HG02870 (cell line): Measurements from ENCODE around the gene RSPH10B2.
A peak's percentile ranks its signal among the peaks of the same experiment; 100 is the strongest.
"Not testable (repeated sequence)": the region's sequence is repeated elsewhere in the genome, so short reads cannot be mapped to it uniquely, and the experiment has no call there.

Experiments used
- ATAC-seq: cut with Tn5 transposase; IDR thresholded peaks from one replicate; pipeline ENCODE4 v1.9.1; 2021; ENCODE audit warnings: mild to moderate bottlenecking, moderate library complexity; ENCODE audit not compliant: unreplicated experiment

Gene RSPH10B2

DNA sequence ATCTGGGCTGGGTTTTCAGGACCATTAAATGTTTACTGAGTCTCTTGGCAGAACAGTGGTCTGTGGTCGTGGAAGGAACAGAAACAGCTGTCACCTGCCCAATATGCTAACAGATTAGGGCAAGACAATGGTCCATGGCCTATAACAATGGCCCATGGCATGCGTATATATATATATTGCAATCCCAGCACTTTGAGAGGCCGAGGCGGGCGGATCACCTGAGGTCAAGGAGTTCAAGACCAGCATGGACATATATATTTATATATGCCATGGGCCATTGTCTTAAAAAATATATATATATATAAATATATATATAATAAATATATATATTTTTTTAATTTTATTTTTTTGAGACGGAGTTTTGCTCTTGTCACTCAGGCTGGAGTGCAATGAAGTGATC, 27.7 kb downstream of the RSPH10B2 start:
- not testable (repeated sequence) for ATAC-seq

DNA sequence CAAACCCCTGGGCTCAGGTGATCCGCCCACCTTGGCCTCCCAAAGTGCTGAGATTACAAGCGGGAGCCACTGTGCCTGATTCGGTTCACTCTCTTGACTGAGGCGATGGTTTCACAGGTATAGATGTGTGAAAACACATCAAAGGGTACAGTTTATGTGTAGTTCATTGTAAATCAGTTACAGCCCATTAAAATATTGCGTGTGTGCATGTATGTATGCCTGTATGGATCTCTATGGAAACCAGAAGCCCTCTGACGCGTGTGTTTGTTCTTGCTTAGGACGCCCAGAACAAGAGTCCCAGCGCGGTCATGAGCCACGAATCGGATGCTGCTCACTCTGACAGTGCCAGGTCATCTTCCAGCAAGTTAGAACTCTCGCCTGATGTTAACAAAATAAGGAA, 35.5 kb downstream of the RSPH10B2 start:
- ATAC-seq: not testable (repeated sequence)

DNA sequence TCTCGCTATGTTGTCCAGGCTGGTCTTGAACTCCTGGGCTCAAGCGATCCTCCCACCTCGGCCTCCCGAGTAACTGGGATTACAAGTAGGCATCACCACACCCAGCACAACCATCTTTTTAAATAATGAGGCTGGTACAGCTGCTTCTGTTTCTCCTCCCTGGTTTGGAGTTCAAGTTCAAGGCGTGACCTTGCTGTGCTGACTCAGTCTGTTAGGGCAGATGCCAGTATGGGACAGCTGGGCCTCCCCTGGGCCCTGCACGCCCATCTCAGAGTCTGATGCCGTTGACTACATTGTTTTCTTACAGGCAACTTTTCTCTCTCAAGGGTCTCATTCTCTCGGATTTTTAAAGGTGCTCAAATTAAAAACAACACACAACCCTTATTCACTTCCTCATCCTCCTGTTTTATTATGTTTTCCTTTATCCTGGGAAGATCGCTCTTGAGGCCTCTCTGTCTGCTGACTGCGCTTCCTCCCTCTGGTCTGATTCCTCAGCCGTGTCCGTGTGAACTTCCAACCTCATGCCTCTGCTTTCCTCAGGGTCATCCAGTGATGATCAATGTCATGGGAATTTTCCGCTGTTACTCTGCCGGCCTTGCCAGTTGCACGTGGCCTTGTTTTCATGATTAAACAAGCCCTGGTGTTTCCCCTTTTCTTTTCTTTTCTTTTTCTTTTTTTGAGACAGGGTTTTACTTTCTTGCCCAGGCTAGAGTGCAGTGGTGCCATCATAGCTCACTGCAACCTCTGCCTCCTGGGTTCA, 38.4 kb downstream of the RSPH10B2 start:
- ATAC-seq: not testable (repeated sequence)

DNA sequence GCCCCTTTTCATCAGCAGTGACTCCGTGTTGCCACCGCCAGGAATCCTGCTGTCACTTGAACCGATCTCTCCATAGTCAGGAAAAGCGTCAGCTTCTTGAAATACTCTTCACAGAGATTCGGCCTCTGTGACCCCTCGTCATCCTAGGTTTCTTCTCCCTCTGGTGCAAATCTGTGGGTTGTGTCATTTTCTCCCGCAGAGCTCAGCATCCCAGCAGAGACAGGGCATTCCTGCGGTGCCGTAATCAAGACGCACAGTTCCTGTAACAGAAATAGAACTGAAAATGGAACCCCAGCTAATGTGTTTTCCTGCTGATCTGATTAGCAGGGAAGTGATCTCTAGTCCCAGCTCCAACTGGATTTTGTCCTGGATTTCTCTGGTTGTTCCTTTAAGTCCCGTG, 40.4 kb downstream of the RSPH10B2 start:
- not testable (repeated sequence) for ATAC-seq

DNA sequence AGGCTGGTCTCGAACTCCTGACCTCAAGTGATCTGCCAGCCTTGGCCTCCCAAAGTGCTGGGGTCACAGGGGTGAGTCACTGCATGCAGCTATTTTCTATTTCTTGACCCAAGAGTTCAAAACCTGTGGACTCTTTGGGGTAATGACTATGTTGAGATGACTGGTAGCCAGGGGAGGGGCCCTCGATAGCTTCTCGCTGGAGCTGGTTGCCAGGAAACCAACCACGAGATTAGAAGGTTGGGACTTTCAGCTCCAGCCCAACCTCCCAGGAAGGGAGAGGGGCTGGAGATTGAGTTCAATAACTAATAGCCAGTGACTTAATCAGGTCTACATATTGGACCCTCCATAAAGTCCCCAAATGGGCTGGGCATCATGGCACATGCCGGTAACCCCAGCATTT, 43.3 kb downstream of the RSPH10B2 start:
- ATAC-seq: not testable (repeated sequence)

DNA sequence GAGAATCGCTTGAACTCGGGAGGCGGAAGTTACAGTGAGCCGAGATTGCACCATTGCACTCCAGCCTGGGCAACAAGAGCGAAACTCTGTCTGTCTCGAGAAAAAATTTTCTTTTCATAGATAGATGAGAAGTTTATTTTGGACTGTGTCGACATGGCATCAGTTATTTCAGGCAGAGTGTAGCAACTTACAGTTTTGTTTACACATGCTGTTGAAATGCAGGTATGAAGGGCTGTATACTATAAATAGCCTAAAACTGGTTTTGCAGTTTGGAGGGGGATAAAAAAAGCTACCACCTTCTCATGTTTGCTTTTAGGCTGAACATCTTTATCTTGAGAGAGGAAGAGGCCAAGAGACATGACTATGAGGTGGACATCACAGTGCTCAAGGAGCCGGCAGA, 44.1 kb downstream of the RSPH10B2 start:
- not testable (repeated sequence) for ATAC-seq

DNA sequence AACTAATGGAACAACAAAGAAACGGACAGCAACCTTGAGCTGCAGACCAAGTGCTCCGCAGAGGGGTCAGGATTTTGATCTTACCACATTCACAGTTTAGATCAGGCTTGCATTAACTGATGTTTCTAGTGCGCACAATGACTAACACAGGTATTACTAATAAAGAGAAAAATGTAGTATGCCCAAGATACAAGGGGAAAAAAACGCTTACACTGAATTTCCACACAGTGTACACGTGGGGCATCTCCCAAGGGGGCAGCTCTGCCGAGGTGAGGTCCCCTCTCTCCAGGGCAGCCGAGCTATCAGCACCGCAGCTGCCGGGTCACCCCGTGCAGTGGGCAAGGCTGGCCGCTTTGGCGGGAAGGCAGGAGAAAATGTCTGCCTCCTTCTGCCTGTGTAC, 46.0 kb downstream of the RSPH10B2 start:
- not testable (repeated sequence) for ATAC-seq

DNA sequence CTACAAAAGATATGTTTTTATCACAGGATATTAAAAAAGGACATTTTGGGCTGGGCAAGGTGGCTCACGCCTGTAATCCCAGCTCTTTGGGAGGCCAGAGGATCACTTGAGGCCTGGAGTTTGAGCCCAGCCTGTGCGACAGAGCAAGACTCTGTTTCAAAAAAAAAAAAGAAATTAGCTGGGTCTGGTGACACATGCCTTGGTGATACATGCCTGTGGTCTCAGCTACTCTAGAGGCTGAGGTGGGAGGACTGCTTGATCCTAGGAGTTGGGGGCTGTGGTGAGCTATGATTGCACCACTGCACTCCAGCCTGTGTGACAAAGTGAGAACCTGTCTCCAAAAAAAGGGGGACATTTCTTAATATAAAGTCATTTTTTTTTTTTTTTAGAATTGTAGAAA, 46.4 kb downstream of the RSPH10B2 start:
- not testable (repeated sequence) for ATAC-seq

DNA sequence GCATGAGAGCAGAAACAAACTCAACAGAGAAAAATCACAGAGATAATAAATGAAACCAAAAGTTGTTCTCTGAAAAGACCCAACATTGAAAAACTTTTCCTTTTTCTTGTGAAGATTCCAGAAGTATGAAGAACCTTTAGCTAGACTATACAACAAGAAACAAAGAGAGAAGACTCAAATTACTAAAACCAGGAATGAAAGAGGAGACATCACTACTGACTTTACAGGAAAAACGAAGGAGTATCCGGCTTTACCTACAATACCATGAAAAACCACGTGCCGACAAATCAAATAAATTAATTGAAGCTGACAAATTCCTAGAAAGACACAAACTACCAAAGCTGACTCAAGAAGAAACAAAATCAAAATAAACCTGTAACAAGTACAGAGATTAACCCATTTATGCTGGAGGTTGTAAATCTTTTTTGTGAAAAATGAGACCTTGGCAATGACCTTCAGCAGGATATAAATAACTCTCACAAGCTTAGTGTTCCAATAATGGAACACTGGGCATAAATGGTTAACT, 53.6 kb downstream of the RSPH10B2 start:
- not testable (repeated sequence) for ATAC-seq

DNA sequence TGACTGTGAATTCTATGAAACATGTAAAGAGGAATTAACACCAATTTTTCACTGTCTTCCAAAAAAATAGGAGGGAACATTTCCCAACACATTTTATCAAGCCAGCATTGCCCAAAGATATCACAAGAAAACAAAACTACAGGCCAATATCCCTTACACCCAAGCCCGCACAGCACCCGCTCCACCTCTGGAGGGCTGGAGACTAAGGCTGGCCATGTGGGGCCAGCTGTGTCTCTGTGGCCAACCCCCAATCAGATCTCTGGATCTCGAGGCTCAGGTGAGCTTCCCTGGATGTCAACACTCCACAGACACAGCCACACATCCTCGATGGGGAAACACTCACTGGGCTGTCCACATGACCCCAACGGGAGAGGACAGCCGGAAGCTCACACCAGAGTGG, 54.1 kb downstream of the RSPH10B2 start:
- ATAC-seq: not testable (repeated sequence)

DNA sequence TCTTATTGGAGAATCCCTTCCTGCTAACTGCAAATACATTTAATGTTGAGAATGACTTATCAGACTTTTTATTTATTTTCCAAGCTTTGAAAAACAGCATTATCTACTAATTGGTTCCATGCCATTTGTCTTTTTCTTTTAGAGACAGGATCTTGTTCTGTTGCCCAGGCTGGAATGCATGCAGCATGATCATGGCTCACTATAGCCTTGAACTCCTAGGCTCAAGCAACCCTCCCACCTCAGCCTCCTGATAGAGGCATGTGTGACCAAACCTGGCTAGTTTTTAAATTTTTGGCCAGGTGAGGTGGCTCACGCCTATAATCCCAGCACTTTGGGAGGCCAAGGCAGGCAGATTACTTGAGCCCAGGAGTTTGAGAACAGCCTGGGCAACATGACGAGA, 59.1 kb downstream of the RSPH10B2 start:
- not testable (repeated sequence) for ATAC-seq

DNA sequence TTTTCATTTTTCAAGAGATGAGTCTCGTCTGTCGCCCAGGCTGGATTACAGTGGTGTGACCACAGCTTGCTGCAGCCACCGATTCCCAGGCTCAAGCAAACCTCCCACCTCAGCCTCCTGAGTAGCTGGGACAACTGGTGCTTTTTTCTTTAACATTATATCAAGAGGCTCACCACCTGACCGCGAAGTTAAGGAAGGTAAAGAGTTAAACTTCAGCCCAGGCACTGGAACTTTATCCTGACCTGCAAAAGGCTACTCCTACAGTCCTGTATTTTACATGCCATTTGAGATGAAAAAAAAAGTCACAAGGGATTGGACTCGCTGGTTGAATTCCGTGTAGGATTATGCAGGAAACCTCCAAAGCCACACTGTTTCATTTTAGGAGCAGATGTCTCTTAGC, 61.6 kb downstream of the RSPH10B2 start:
- ATAC-seq: not testable (repeated sequence)

DNA sequence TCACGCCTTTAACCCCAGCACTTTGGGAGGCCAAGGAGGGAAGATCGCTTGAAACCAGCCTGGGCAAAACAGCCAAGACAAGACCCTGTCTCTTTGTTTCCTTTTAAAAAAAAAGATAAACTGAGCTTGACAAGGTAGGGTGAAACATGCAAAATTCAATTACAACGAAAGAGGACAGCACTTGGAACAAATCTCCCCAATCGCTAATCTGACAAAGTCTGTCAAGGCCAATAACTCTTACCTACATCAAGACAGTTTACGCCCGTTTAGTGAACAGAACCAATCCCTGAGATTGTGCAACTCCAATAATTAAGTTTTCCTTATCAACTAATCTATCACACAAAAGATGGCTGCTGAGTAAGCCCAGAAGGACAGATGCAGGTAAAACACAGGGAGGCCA, 67.7 kb downstream of the RSPH10B2 start:
- ATAC-seq: not testable (repeated sequence)

DNA sequence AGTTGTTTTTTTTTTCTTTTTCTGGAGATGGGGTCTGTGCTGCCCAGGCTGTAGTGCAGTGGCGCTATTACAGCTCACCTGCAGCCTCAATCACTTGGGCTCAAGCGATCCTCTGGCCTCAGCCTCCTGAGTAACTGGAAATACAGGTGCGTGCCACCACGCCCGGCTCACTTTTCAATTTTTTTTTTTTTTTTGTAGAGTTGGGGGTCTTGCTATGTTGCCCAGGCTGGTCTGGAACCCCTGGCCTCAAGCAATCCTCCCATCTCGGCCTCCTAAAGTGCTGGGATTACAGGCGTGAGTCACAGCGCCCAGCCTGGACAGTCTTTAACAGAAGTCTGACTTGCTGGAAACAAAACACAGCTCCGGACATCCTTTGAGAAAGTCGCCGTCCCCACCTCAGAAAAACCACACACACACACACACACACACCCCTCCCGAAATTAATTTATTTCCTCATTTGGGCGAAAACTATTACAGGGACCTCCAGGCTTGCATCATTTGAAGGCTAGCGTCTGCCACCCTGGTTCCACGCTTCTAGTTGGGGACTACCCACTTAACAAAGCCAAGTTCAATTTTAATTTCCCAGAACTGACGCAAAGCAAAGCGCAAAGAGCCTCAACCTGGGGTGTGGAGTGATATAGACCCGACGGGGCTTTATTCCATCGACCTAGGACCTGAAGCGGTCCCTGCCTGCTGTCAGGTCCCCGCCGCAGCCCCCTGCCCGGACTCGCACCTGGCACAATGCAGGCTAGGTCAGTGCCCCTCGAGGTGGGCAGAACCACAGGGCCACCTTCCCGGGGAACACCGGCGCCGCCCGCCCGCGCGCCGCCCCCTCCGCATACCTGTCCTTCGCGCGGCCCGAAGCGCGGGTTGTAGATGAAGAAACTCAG, 71.6 kb downstream of the RSPH10B2 start:
- peak; percentile 33 for ATAC-seq

DNA sequence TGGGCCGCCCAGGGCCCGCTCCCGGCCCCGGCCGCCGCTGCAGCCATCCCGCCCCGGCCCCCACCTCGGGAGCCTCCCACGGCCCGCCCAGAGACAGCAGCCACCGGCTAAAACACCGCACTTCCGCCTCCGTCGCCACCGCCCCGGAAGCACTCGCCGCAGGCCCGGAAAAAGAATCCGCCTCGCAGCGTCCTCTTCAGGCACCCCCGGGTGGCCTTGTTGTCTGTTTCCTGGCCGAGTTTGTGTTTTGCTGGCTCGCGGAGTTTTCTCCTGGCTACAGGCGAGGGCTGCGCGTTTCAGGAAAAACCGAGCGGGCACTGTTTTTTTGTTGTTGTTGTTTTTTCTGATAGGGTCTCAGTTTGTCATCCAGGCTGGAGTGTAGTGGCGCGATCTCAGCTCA, 72.2 kb downstream of the RSPH10B2 start, which contains the start of gene CCZ1B:
Gene CCZ1B (minus strand): TSS at position 125 of the 400 bp plus-strand sequence. CDS start 78 bp downstream, at position 47.
- peak; percentile 98 for ATAC-seq

DNA sequence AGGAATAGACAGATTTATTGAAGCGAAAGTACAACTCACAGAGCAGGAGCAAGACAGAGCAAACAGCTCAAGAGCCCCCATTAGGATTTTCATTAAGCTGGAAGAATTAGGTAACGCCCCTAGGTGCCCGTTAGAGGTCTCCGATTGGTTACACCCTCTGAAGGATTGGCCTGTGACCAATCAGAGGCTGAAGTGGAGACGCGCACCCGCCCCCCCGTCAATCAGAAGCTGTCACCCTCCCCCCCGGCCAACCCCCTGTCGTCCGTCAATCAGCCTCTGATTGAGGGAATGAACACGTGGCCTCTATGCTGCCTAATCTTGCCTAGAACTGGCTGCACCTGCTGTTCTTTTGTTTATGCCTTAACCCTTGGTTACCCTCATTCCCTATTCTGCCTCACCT, 73.3 kb downstream of the RSPH10B2 start:
- not testable (repeated sequence) for ATAC-seq

DNA sequence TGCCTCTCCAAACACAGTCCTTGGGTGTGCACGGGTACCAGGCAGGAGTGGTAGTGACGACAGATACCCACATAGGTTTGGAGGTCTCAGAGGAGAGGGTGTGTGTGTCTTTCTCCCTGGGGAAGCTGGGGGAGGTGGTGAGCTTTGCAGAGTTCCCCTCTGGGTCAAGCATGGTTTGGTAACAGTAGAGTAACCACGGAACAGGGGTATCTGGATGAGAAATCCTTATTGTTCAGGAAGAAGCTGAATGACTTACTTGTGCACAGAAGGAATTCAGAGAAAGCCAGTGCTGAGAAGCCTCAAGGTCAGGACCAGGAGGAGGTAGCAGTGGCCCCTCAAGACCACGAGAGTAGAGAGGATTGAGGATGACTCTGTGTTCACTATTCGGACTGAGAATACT, 75.7 kb downstream of the RSPH10B2 start:
- not testable (repeated sequence) for ATAC-seq

DNA sequence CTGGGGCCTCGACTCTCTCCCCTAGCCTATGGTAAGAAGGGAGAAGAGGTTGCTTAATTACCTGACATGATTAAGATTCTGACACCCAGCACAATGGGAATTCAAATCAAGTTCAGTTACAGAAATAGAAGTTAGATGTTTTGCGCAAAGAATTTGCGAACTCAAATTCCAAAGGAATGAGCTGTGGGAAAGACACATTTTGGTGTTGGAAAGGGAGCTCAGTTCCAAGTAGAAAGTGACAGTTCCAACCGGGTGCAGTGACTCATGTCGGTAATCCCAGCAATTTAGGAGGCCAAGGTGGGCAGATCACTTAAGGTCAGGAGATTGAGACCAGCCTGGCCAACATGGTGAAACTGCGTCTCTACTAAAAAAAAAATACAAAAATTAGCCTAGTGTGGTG, 76.1 kb downstream of the RSPH10B2 start:
- not testable (repeated sequence) for ATAC-seq

DNA sequence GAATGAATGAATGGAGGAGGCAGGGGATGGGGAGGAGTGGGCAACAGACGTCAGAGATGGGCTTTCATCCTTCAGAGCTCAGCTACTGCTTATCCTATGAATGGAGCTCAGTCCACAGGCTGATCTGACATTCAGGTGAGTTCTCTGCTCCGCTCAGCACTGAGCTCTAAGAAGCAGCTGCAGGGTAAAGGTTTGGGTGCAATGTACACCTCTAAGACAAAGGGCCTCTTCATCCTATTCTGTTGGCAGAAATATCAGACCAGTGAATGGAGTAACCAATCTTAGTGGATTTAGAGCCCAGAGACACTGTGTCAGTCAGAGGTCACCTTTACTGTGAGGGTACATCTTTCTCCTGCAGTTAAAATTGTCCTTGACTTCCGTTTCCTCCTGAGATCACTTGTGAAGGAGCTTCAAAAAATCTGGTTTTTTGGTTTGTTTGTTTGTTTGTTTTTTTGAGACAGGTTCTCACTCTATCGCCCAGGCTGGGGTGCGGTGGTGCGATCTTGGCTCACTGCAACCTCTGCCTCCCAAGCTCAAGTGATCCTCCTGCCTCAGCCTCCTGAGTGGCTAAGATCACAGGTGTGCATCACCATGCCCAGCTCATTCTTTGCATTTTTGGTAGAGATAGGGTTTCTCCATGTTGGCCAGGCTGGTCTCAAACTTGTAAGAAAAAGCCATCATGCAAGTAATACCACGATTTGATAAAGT, 77.3 kb downstream of the RSPH10B2 start:
- no peak for ATAC-seq

DNA sequence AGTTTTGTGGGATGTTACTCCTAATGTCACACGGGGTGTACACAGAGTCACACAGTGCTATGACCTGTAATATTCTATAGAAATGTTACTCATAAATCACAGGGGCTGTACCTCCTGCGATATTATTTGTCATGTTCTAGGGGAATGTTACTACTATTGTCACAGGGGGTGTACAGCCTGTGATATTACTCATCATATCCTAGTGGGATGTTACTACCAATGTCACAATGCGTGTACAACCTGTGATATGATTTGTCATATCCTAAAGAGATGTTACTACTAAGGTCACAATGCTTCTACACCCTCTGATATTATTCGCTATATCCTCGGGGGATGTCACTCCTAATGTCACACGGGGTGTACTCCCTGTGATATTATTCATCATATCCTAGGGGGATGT, 79.7 kb downstream of the RSPH10B2 start:
- ATAC-seq: no peak

DNA sequence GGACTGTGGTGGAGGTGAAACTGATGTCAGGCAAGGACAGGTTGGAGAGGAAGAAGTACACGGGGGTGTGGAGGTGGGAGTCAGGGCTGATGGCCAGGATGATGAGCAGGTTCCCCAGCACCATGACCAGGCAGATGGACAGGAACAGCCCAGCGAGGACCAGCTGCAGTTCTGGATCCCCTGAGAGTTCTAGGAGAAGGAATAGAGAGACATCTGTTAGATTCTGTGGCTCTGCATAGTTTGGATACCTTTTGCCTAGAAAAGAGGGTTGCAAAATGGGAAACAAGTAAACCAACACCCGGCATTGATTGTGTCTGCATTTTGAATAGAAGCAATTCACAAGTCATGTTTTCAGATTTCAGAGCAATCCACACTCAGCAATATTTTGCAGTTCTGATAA, 81.6 kb downstream of the RSPH10B2 start:
- not testable (repeated sequence) for ATAC-seq
